ENCODE measurements around the gene CTSA. TPM values are rescaled to one million over a fixed set of nuclear protein-coding genes. Genes with fewer than 3 reads are reported as not detected.

The CTSA gene
- total and polyA plus RNA-seq, 9 of the 15 experiments (the other 6 are each of a cell fraction or from before 2014, with no cell fraction given), result 8.8 to 61.7 (median 28.3) TPM

DNA sequence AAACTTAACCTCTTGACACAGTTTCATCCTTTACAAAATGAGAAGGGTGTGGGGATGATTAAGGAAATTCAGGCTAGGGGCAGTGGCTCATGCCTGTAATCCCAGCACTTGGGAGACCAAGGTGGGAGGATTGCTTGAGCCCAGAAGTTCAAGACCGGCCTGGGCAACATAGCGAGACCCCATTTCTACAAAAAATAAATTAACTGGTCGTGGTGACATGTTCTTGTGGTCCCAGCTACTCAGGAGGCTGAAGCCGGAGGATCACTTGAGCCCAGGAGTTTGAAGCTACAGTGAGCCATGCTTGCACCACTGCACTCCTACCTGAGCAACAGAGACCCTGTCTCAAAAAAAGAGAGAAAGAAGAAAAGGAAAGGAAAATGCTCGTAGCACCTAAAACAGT, 24.7 kb upstream of the CTSA start:
- Histone ChIP-seq H3K4me2 (ENCODE audit: insufficient read depth, low read length) (no peak overlapping the region), H4K20me1 (replicated peaks; ENCODE audit: control insufficient read depth, insufficient read depth, low read length) (no peaks in the 10 kb centered on the region), H3K9me1 (ENCODE audit: control insufficient read depth, insufficient read depth, low read length) (no peaks in the 10 kb centered on the region), H3K9ac (ENCODE audit: insufficient read depth in 1 of 2, low read depth in 2 of 2, low read length in 2 of 2) (no peak overlapping the region), H3K4me1 (replicated peaks in 1 of 2; ENCODE audit: control insufficient read depth in 2 of 2, insufficient read depth in 2 of 2, low read length in 2 of 2) (no peaks in the 10 kb centered on the region; a peak in 1 of 5 replicates), H3K27me3 (ENCODE audit: control insufficient read depth in 2 of 2, insufficient read depth in 2 of 2, low read length in 2 of 2) (no peaks in the 10 kb centered on the region), H3K79me2 (ENCODE audit: control insufficient read depth, insufficient read depth, low read length) (no peaks in the 10 kb centered on the region), H3K9me3 (replicated peaks; ENCODE audit: control insufficient read depth, insufficient read depth, low read depth, low read length) (no peaks in the 10 kb centered on the region), H3K4me3 (no peak overlapping the region), H3K36me3 (ENCODE audit: control insufficient read depth, insufficient read depth, low read length) (no peaks in the 10 kb centered on the region), H2AFZ (ENCODE audit: low read depth, low read length) (no peak overlapping the region), H3K27ac (ENCODE audit: extremely low read depth, low read depth, low read length) (no peak overlapping the region)
- 80% methylated on average over 5 of the region's 5 CpGs for WGBS (ENCODE audit: insufficient coverage, low coverage, missing lambda C conversion rate)
- DNase-seq (ENCODE audit: extremely low read depth in 1 of 4, low spot score in 3 of 4), result no peak
- TF ChIP-seq ZNF121 (CRISPR knock-in tag; conservative IDR thresholded peaks at IDR 0.05) (peak; percentile 66), TOE1 (IDR thresholded peaks at IDR 0.05; ENCODE audit: borderline replicate concordance) (no peak), TOE1 (CRISPR knock-in tag; IDR thresholded peaks at IDR 0.05; ENCODE audit: borderline replicate concordance, low read depth) (no peak), MTA3 (IDR thresholded peaks at IDR 0.05; ENCODE audit: borderline replicate concordance) (no peak)
- no TSS peak for BruUV-seq (replicated peaks)
- POLR2A ChIA-PET, result interaction anchor here (1.3 kb wide), 1 partner anchor 19 kb away, joined by 3 read pairs; no protein-coding TSS in a partner anchor
- CTCF ChIA-PET (ENCODE audit: low intra/inter-chr PET ratio), result no interaction called here
- ATAC-seq, result no peak
- in situ Hi-C loops (cut with MboI) (no loop called here), intact Hi-C loops (cut with micrococcal nuclease) (no loop called here)
- no peak for FAIRE-seq

DNA sequence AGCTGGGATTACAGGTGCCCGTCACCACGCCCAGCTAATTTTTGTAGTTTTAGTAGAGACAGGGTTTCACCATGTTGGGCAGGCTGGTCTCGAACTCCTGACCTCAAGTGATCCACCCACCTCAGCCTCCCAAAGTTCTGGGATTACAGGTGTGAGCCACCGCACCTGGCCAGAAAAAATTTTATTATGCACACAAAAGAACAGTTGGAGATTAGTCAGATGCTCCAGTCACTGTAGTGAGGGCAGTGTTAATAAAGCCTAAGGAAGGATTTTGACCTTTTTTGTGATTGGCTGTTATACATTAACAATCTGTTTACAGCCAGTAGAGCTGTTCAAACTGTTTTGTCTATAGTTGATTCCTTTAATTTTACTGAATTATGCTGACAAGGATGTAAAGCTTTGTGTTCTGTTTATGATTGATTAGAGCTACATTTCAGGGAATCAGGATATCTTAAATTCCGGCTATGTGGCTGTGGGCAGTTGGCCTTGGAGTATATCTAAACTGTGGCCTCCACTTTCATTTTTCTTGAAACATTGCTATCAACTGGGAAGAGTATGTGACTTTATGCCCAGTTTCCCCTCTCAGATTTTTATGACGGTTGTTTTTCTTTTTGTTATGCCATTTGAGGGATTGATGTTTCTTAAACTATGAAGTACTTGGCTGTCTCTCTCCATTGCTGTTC, 23.9 kb upstream of the CTSA start:
- no peaks in the 10 kb centered on the region for H3K9me3 ChIP-seq (replicated peaks; ENCODE audit: control insufficient read depth, insufficient read depth, low read depth, low read length)
- no peaks in the 10 kb centered on the region for H3K4me1 ChIP-seq (replicated peaks in 1 of 2; ENCODE audit: control insufficient read depth in 2 of 2, insufficient read depth in 2 of 2, low read length in 2 of 2)
- POLR2A ChIA-PET, result interaction anchor here (0.6 to 1.5 kb wide), 4 partner anchors 11 to 105 kb away, joined by 3 read pairs; partner anchors contain the start of gene ZSWIM1
- DNase-seq (ENCODE audit: extremely low read depth in 1 of 4, low spot score in 3 of 4) (no peak), FAIRE-seq (no peak), ATAC-seq (no peak)
- 76% methylated on average over 6 of the region's 6 CpGs for WGBS (ENCODE audit: insufficient coverage, low coverage, missing lambda C conversion rate)
- H2AFZ ChIP-seq (ENCODE audit: low read depth, low read length), result no peak overlapping the region
- no peak overlapping the region for H3K9ac ChIP-seq (ENCODE audit: insufficient read depth in 1 of 2, low read depth in 2 of 2, low read length in 2 of 2)
- no peak overlapping the region for H3K4me2 ChIP-seq (ENCODE audit: insufficient read depth, low read length)
- H3K79me2 ChIP-seq (ENCODE audit: control insufficient read depth, insufficient read depth, low read length), result no peaks in the 10 kb centered on the region
- no peak overlapping the region for H3K27ac ChIP-seq (ENCODE audit: extremely low read depth, low read depth, low read length)
- no peaks in the 10 kb centered on the region for H4K20me1 ChIP-seq (replicated peaks; ENCODE audit: control insufficient read depth, insufficient read depth, low read length)
- in situ Hi-C loops (cut with MboI) (no loop called here), intact Hi-C loops (cut with micrococcal nuclease) (no loop called here)
- no peaks in the 10 kb centered on the region for H3K27me3 ChIP-seq (ENCODE audit: control insufficient read depth in 2 of 2, insufficient read depth in 2 of 2, low read length in 2 of 2)
- no peaks in the 10 kb centered on the region for H3K36me3 ChIP-seq (ENCODE audit: control insufficient read depth, insufficient read depth, low read length)
- no peak overlapping the region for H3K4me3 ChIP-seq
- no peak for TF ChIP-seq HMG20A (CRISPR knock-in tag; conservative IDR thresholded peaks at IDR 0.05)
- TF ChIP-seq SP1 (CRISPR knock-in tag; IDR thresholded peaks at IDR 0.05), result no peak
- no peak for TF ChIP-seq EP400 (IDR thresholded peaks at IDR 0.05)
- peak; percentile 49; the same call in 1 of the 2 replicates for TF ChIP-seq ZNF316 (IDR thresholded peaks at IDR 0.05)
- no peaks in the 10 kb centered on the region for H3K9me1 ChIP-seq (ENCODE audit: control insufficient read depth, insufficient read depth, low read length)
- no TSS peak for BruUV-seq (replicated peaks)
- CTCF ChIA-PET (ENCODE audit: low intra/inter-chr PET ratio), result no interaction called here

Data from K562 (cell line).